Posterior vena cava (tissue), 2 donors: Measurements from ENCODE around the gene ENOX2. TPM values are rescaled to one million over a fixed set of nuclear protein-coding genes. Genes with fewer than 3 reads are reported as not detected.
"Not testable (repeated sequence)": the region's sequence is repeated elsewhere in the genome, so short reads cannot be mapped to it uniquely, and the experiment has no call there.

Source experiments
- DNase-seq: peaks from one replicate; pipeline ENCODE4 v3.0.0-alpha.2; 2020; ENCODE audit warnings: low spot score
- intact Hi-C, 2 donors: fragments of 100-400 bp; cut with DNase I; formaldehyde crosslinking; loops; one replicate each; pipeline versions ENCODE4 v1.14.1 to v1.14.2; 2022 to 2023
- long read RNA-seq, 2 donors: library from polyadenylated mRNA; unstranded; transcript quantifications; one replicate each; pipeline ENCODE4 v2.0.0, GENCODE V29; 2020 to 2021
- total RNA-seq, 2 donors: library from RNA; stranded (reverse); fragmentation: NEBNext Ultra II Directional; extraction: Animal tissue kit (Norgen Biotek cat#: 25700); gene quantifications; one replicate each; pipeline ENCODE4 v1.2.1, GENCODE V29; 2021
- donor health status: DM: yes; HTN: yes; CAD: no.
- donor health status: DM: yes; HTN: yes; CAD: no.

ENOX2 gene, protein sequence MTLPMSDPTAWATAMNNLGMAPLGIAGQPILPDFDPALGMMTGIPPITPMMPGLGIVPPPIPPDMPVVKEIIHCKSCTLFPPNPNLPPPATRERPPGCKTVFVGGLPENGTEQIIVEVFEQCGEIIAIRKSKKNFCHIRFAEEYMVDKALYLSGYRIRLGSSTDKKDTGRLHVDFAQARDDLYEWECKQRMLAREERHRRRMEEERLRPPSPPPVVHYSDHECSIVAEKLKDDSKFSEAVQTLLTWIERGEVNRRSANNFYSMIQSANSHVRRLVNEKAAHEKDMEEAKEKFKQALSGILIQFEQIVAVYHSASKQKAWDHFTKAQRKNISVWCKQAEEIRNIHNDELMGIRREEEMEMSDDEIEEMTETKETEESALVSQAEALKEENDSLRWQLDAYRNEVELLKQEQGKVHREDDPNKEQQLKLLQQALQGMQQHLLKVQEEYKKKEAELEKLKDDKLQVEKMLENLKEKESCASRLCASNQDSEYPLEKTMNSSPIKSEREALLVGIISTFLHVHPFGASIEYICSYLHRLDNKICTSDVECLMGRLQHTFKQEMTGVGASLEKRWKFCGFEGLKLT
- total RNA-seq = 10 to 100 TPM; 21.1 to 23.6 TPM
- long read RNA-seq, donor 1, full-length matches to known transcripts = 7 of 14 reads
- long read RNA-seq, donor 1, partial matches to known transcripts = 3 of 14 reads
- long read RNA-seq, donor 1, other reads (novel, unspliced or antisense) = 4 of 14 reads
- long read RNA-seq, donor 2, full-length matches to known transcripts = 8 of 38 reads
- long read RNA-seq, donor 2, partial matches to known transcripts = 24 of 38 reads
- long read RNA-seq, donor 2, other reads (novel, unspliced or antisense) = 6 of 38 reads

DNA sequence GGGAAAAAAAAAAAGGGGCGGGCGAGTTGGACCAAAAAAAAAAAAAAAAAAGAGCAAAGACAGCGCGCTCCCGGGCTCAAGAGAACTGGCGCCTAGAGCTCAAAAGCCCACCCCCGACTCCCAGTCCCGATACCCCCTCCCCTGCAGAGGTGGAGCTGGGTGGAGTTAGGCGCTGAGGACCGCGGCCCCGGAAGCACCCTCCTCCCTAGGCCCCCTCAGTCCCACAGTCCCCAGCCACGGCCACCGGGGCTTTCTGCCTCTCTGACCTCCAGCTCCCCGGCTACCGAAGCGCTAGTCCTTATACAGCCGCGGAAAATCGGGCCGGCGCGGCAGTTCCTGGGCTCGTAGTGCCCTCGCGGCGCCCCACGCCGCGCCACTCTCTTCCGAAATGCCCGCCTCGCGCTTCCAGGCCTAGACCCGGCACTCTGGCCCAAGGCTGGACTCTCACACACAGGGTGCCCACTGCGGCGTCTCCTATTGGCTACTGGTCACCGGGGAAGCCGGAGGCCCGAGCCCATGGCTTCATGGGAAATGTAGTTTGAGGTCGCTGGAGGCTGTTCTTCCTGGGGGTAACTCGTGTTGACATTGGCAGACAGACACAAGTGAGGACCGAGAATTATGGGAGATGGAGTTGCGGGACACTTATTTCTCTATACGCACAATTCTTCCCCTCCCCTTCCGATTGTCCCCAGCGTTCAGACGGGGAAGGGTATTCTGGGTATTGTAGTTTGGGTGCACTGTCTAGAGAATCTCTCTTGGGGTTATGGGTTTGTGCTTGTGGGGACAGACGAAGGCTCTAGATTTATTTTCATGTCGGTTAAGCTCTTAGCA, at the start of gene ENOX2:
Gene ENOX2 (minus strand): TSS at position 427 of the 831 bp plus-strand sequence. CDS start 199,993 bp downstream, outside the sequence.
- intact Hi-C loops = no loop called here
- DNase-seq = peak; percentile 96

DNA sequence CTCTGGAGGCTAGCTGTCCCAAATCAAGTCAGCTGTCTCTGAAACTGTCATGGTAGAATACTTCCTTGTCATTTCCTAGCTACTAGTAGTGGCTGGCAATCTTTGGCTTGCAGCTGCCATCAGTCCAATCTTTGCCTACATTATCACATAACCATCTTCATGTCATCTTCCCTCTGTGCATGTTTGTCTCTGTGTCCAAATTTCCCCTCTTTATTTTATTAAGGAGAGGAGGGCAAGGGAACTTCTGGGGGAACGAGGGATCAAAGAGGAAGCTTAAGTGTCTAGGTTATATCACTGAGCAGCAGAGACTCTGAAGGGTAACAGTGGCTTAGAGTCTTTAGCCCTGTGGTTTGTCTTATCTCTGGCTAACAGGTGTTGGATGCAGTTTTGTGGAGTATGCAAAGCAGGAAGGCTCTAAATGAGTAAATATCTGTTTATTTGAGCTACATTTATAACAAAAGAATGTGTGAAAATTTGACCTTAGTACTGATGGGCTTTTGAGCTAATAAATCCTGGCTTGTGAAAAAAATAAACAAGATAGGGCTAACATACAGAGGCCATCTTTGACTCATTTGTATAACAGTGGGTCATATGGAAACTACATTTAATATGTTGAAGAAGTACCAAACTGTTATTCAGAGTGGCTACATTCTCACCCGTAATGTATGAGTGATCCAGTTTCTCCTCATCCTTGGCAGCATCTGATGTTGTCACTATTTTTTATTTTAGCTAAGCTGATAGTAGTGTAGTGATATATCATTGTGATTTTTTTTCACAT, 49.4 kb upstream of the ENOX2 start:
- DNase-seq = no peak
- intact Hi-C loops = no loop called here

DNA sequence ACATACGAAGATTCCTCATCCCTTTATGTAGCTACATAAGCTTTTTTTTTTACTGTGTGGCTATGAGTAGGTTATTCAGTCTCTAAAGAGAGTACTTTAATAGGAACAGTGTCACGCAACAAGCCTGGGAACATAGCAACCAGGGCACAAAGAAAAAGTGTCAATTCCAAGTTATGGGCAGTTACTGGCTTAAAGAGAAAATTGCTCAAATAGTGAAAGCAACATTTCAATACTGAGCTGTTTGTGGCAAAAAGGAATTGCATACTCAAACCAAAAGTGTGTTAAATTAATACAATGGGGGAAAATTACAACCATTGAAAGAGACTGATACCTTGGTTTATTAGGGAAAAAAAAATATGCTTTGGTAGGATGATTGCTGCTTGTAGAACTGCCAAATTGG, 41.2 kb upstream of the ENOX2 start:
- no peak for DNase-seq
- intact Hi-C loops = loop anchor here in 1 of 2 donors (5.0 kb wide), 1 partner anchor 1743 kb away; no protein-coding TSS in a partner anchor

DNA sequence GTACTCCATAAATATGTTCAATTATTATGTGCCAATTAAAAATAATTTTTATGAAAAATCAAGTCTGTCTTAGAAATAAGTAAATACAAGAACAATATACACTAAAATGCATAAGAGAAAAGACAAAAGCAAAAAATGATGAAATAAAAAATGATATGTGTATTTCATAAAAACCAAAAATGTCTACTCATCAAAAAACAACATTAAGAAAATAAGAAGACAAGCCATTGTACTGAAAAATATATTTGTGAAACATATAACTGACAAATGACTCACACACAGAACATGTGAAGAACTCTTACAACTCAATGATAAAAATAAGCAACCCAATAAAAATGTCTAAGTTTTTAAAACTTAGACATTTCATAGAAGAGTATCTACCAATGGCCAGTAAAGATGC, 34.1 kb upstream of the ENOX2 start:
- no peak for DNase-seq
- intact Hi-C loops = loop anchor here in 1 of 2 donors (5.0 kb wide), 1 partner anchor 230 kb away; no protein-coding TSS in a partner anchor

DNA sequence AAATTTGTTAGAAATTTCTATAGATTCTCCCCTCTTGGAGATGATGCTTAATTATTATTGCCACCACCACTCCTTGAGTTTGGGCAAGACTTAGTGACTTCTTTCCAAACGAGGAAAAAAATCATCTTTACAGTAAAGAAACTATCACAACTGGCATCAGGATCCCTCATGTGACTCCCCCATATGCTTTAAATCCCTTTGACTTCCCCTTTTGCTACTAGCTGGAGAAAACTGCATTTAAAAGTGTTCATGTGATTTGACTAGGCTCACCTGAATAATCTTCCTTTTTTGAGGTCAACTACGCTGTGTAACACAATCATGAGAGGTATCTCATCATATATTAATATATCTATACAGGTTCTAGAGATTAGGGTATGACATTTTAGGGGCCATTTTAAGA, 30.3 kb upstream of the ENOX2 start:
- intact Hi-C loops = no loop called here
- DNase-seq = no peak

DNA sequence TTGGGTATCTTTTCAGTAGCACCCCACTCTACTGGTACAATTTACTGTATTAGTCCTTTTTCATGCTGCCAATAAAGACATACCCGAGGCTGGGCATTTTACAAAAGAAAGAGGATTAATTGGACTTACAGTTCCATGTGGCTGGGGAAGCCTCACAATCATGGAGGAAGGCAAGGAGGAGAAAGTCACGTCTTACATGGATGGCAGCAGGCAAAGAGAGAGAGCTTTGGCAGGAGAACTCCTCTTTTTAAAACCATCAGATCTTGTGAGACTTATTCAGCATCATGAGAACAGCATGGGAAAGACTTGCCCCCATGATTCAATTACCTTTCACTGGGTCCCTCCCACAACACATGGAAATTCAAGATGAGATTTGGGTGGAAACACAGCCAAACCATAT, 17.4 kb upstream of the ENOX2 start:
- DNase-seq, intact Hi-C loops: not testable (repeated sequence)

DNA sequence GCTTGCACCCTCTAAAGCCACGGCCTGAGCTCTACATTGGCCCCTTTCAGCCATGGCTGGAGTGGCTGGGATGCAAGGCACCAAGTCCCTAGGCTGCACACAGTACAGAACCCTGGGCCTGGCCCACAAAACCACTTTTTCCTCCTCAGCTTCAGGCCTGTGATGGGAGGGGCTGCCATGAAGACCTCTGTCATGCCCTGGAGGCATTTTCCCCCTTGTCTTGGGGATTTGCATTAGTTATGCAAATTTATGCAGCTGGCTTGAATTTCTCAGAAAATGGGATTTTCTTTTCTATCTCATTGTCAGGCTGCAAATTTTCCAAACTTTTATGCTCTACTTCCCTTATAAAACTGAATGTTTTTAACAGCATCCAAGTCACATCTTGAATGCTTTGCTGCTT, 16.7 kb upstream of the ENOX2 start:
- intact Hi-C loops = loop anchor here (10.0 kb wide), 2 partner anchors 375 to 525 kb away; no protein-coding TSS in a partner anchor
- DNase-seq = not testable (repeated sequence)

DNA sequence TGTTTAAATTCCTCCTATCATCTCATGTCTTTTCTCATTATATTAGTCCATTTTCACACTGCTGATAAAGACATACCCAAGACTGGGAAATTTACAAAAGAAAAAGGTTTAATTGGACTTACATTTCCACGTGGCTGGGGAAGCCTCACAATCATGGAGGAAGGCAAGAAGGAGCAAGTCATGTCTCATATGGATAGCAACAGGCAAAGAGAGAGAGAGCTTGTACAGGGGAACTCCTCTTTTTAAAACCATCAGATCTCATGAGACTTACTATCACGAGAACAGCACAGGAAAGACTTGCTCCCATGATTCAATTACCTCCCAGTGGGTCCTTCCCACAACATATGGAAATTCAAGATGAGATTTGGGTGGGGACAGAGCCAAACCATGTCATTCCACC, 15.5 kb upstream of the ENOX2 start:
- intact Hi-C loops = loop anchor here (10.0 kb wide), 2 partner anchors 374 to 524 kb away; no protein-coding TSS in a partner anchor
- not testable (repeated sequence) for DNase-seq

DNA sequence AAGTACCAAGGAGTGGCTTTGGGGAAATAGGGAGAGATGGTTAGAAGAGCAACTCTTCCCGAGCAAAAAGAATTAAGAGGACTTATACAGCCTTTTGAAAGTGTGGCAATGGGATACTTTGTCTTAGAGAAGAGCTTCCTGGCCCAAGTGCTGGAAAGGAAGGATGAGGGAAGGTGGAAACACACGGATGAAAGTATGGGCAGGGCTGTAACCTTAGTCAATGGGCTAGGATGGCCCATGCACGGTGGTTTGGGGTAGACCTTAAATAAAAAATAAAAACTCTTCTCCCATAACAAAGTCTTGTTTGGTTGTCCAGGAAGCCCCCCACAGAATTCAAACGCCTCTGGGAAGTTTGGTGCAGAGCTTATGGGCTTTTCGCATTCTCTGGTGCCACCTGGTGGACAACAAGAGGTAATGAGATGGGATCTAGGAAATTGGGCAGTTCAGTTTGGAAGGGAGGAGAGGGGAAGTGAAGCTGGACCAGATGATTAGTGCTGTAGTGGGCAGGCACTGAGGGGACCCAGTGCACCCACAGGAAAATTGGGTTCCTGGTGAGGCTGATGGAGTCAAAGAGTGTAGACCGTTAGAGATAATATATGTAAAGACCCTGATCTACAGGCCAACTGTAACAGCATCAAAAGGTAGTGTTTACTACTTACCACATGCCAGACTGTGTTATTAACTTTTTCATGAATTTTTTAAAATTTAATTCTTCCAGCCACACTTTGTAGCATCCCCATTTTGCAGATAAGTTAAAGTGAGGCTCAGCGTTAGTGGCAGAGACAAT, 13.8 kb upstream of the ENOX2 start:
- no peak for DNase-seq
- intact Hi-C loops = loop anchor here (10.0 kb wide), 2 partner anchors 372 to 522 kb away; no protein-coding TSS in a partner anchor

DNA sequence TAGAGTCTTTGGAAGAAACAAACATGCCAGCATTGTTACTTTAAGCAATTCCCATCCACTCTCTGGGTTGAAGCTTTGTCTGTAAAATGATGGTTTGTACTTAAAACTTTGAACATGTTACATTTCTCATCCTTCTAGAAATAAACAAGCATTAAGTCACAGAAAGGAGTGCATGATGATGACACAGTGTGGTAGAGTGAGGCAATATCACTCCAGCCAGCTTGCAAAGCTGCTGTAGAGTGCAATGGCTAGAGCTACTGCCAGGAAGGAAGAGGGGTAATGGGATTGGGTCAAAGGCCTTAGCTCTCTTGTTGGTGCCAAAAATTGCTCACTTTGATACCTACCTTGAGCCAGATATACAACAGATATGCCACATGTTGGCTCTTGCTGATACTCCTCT, 12.3 kb upstream of the ENOX2 start:
- intact Hi-C loops = loop anchor here (10.0 kb wide), 2 partner anchors 371 to 521 kb away; no protein-coding TSS in a partner anchor
- DNase-seq = no peak

DNA sequence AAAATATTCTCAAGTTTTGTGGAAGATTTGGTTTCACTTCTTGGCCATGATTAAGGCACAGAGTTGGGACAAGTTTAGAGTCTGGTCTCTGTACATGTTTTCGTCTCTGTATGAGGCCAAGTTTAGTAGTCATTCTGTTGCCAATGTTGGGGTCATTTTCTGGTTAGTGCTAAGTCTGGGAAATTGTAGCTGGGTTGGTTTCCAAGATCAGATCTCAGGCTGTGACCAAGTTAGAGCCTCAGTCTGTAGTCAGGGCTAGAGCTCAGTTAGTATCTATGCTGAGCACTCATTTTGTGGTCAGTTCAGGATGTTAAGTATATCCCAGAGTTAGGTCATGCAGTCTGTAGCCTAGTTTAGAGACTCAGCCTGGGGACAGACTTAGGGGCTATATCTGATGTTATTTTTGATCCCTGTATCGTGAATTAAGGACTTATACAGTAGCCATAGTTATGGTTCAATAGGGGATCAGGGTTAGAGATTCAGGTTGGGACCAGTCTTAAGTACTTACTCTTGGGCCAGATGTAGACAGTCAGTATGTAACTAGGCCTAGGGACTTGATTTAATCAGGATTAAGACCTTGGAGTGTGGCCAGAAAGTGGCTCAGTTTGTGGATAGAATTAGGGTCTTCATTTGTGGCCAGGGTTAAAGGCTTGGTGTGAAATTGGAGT, 6.6 kb upstream of the ENOX2 start:
- DNase-seq = no peak
- intact Hi-C loops = loop anchor here (10.0 kb wide), 2 partner anchors 365 to 515 kb away; no protein-coding TSS in a partner anchor

DNA sequence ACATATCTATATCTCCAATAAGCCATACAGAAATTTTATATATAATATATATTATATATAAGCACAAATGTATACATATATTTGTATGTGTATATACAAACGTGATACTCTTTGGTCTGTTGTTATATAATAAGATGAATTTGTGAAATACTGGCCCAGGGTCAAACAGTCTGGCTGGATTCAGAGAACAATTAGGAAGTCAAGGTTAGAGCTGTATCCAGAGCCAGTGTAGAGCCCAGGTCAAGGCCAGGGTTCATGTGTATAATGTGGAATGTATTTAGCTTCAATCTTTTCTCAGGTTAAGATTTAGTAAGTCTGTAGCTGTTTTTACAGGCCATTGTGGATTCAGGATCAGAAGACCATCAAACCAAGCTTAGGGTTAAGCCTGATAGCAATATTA, 3.8 kb upstream of the ENOX2 start:
- intact Hi-C loops = no loop called here

DNA sequence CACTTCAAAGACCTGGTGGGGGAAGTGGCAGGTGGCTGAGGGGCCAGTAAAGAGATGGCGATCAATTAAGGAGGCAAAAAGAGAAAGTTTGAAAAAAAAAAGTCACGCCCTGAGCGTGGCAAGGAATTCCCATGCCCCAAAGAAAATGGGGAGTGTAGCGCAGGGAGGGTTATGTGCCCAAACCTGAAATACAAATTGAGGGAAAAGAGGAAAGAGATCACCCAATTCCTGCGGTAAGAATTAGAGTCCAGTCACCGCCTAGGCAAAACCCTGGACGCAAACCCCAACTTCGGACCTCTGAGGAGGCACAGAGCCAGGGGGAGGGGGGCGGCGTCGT, 595 bp downstream of the ENOX2 start:
- intact Hi-C loops = no loop called here

More for the DNA sequence above, 3.8 kb upstream of the ENOX2 start:
- no peak for DNase-seq

DNA sequence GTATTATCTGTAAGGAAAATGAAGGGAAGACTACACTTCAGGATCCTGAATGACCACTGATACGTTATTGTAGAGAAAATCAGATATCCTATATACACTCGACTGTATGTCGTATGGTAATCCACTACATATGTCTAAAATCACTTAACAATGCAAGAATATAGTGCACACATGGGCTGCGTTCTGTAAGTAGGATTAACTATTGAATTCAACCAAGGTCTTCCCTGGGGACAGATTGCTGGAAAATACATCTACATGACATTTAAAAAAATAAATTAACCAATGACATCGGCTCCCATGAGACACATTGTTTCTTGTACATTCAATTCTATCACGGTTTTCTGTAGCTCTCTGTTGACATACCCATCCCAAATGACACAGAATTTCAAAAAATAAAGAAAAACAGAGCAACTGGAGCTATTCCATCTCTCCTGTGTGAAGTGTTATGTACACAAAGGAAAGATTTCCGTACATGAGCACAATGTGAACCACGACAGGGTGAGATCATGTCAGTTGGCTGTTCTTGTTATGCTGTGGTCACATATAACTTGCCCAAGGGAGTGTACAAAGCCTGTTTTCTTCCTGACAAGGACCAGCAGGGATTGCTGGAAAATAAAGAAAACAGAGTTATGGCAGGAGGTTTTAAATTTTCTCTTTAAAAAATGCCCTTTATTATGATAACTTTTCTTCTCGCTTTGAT, 6.1 kb downstream of the ENOX2 start:
- no peak for DNase-seq
- intact Hi-C loops = no loop called here

More for the DNA sequence above, 595 bp downstream of the ENOX2 start:
- no peak for DNase-seq

DNA sequence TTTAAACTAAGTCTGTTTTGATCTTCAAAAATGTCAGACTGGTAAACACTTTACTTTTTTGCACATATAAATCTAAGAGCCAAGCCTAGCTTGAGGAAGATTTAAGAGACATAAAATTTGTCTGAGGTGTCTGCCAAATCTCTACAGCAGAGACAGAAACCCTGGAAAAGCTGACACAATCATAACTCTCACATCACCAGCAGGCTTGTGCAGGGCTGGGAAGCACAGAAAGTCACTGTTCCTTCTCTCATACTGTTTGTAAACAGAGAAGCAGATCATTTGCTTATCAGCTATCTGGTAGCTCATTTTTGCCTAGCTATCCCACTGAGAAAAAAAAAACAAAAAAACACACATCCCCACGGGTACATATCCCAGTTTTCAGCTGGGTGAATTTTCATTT, 7.0 kb downstream of the ENOX2 start:
- intact Hi-C loops = no loop called here
- DNase-seq = no peak

DNA sequence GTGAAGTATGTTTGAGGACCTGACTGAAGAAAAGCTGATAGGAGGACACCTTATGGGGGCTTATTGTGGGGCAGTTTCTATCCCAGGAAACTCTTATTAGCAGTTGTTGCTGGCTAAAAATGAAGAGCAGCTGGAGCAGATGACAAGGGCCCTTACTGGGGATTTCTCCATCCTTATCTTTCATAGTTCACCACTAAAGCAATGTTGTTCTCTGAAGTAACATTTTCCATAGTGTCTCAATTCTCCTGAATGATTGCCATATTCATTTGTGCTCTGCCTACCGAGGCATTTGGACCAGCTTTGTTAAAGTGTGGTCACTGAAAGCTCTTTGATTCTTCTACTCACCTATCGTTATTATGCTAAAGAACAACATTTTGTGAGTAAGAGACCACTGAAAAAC, 7.7 kb downstream of the ENOX2 start:
- no peak for DNase-seq
- intact Hi-C loops = no loop called here
